GM12878 (cell line): ENCODE measurements around the gene SYCN. TPM values are rescaled to one million over a fixed set of nuclear protein-coding genes. Genes with fewer than 3 reads are reported as not detected.
"Not testable (repeated sequence)": the region's sequence is repeated elsewhere in the genome, so short reads cannot be mapped to it uniquely, and the experiment has no call there.

Experiments used
- ATAC-seq: fragments of 200-7000 bp; cut with Tn5 transposase; 3 replicates; pipeline ENCODE4 v1.9.1; 2020; ENCODE audit warnings: mild to moderate bottlenecking, moderate library complexity
- BruUV-seq: library from RNA; stranded (reverse); fragments of 400-500 nt; replicated peaks from 2 replicates; lab custom pipeline; 2021; lab: Mats Ljungman, UMichigan
- CTCF ChIA-PET: fragments of 300-600 bp; sonication (Branson Sonifier 250); formaldehyde crosslinking; extraction: SDS; loops from one replicate; lab custom pipeline; 2021; ENCODE audit warnings: inconsistent platforms; lab: Yijun Ruan, JAX
- POLR2A ChIA-PET: fragments of 350-600 bp; formaldehyde crosslinking; extraction: SDS; loops from one replicate; lab custom pipeline; 2021; ENCODE audit warnings: inconsistent platforms; lab: Charles Lee
- RAD21 ChIA-PET: fragments of 300-600 bp; sonication (Branson Sonifier 250); formaldehyde crosslinking; loops from one replicate; lab custom pipeline; 2023; ENCODE audit warnings: antibody characterized with exemption; ENCODE audit not compliant: unreplicated experiment; lab: Charles Lee
- SMC1A ChIA-PET: fragments of 300-600 bp; sonication (Branson Sonifier 250); formaldehyde crosslinking; loops from one replicate; lab custom pipeline; 2023; ENCODE audit not compliant: unreplicated experiment, uncharacterized antibody; lab: Charles Lee
- DNase-seq: peaks from one replicate; pipeline ENCODE4 v3.0.0-alpha.2; 2011; ENCODE audit warnings: low read depth, low spot score
- FAIRE-seq: peaks from 3 replicates; lab custom pipeline; 2011; peaks lifted over from hg19 to GRCh38; lab: Jason Lieb, UNC
- H2AFZ ChIP-seq: 2 replicates; pipeline ENCODE4 v1.6.0; 2011; ENCODE audit warnings: low read depth, low read length, control low read depth; ENCODE audit not compliant: control insufficient read depth
- H3K27ac ChIP-seq: 2 replicates; pipeline ENCODE4 v1.5.1; 2011; ENCODE audit warnings: control low read depth; ENCODE audit not compliant: control insufficient read depth, insufficient read depth
- H3K27me3 ChIP-seq, 2 experiments: replicated peaks in 1 of 2; 2 replicates each; pipeline versions ENCODE4 v1.6.0 to v1.6.1; 2011; ENCODE audit warnings: low read length in 1 of 2; ENCODE audit not compliant: control insufficient read depth in 2 of 2, insufficient read depth in 2 of 2
- H3K36me3 ChIP-seq, 2 experiments: 2 replicates each; pipeline ENCODE4 v1.5.1; 2011; ENCODE audit warnings: low read length in 1 of 2; ENCODE audit not compliant: control insufficient read depth in 2 of 2, insufficient read depth in 2 of 2
- H3K4me1 ChIP-seq: 2 replicates; pipeline ENCODE4 v1.6.1; 2011; ENCODE audit warnings: mild to moderate bottlenecking, low read length, moderate library complexity, mixed read lengths; ENCODE audit not compliant: control insufficient read depth, insufficient read depth
- H3K4me2 ChIP-seq: 2 replicates; pipeline ENCODE4 v1.6.0; 2011; ENCODE audit warnings: control low read depth; ENCODE audit not compliant: control insufficient read depth, insufficient read depth
- H3K4me3 ChIP-seq: fragments of 200-600 bp; sonication (generic); 2 replicates; pipeline ENCODE4 v1.5.1; 2016
- H3K79me2 ChIP-seq: 2 replicates; pipeline ENCODE4 v1.6.0; 2011; ENCODE audit warnings: low read length; ENCODE audit not compliant: control insufficient read depth, insufficient read depth
- H3K9ac ChIP-seq: 2 replicates; pipeline ENCODE4 v1.8.0; 2011; ENCODE audit warnings: low read length, control low read depth, mixed read lengths; ENCODE audit not compliant: control insufficient read depth, insufficient read depth
- H3K9me3 ChIP-seq: replicated peaks from 3 replicates; pipeline ENCODE4 v1.5.1; 2011; ENCODE audit warnings: mild to moderate bottlenecking, low read length; ENCODE audit not compliant: control insufficient read depth, insufficient read depth
- H4K20me1 ChIP-seq: 2 replicates; pipeline ENCODE4 v1.6.0; 2011; ENCODE audit not compliant: control insufficient read depth, insufficient read depth
- CEBPB ChIP-seq, 2 experiments: fragments of 150-350 bp in 1 of 2; IDR thresholded peaks; 2 replicates each; pipeline ENCODE4 v1.6.1; 2012 to 2014; ENCODE audit warnings: low read depth in 2 of 2, low read length in 2 of 2, borderline replicate concordance in 1 of 2, inconsistent platforms in 1 of 2
- ELK1 ChIP-seq: IDR thresholded peaks from 2 replicates; pipeline ENCODE4 v1.6.1; 2012; ENCODE audit warnings: low read depth, low read length, improper control_type of control experiment
- GABPA ChIP-seq: IDR thresholded peaks from 2 replicates; pipeline ENCODE4 v1.6.1; 2014; ENCODE audit warnings: antibody characterized with exemption, low read depth, mild to moderate bottlenecking, inconsistent platforms
- HCFC1 ChIP-seq: fragments of 150-350 bp; IDR thresholded peaks from 2 replicates; pipeline ENCODE4 v1.6.1; 2014; ENCODE audit warnings: low read length
- POLR2AphosphoS2 ChIP-seq: IDR thresholded peaks from 2 replicates; pipeline ENCODE4 v1.6.1; 2011; ENCODE audit warnings: low read depth, mild to moderate bottlenecking, low read length, improper control_type of control experiment, moderate library complexity
- RB1 ChIP-seq: fragments of 450-650 bp; formaldehyde crosslinking; IDR thresholded peaks from 2 replicates; pipeline ENCODE4 v1.6.1; 2017; ENCODE audit warnings: mild to moderate bottlenecking, borderline replicate concordance
- RFX5 ChIP-seq: IDR thresholded peaks from 2 replicates; pipeline ENCODE4 v1.6.1; 2011; ENCODE audit warnings: low read depth, low read length, improper control_type of control experiment
- SIX5 ChIP-seq: IDR thresholded peaks from 2 replicates; pipeline ENCODE4 v1.6.1; 2011; ENCODE audit warnings: mild to moderate bottlenecking, low read depth, low read length, moderate library complexity; ENCODE audit not compliant: severe bottlenecking
- TCF12 ChIP-seq: IDR thresholded peaks from 2 replicates; pipeline ENCODE4 v1.6.1; 2011; ENCODE audit warnings: low read depth, mild to moderate bottlenecking, low read length
- ZNF217 ChIP-seq: fragments of 450-650 bp; IDR thresholded peaks from 2 replicates; pipeline ENCODE4 v1.6.1; 2017; ENCODE audit warnings: antibody characterized with exemption, mild to moderate bottlenecking
- WGBS: methylation state at CpG from one replicate; pipeline ENCODE4 v1.1.6; 2016; ENCODE audit warnings: low lambda C conversion rate; ENCODE audit not compliant: insufficient replicate concordance, insufficient coverage; ENCODE audit errors: missing lambda C conversion rate; 5-methylcytosine and 5-hydroxymethylcytosine counted together
- in situ Hi-C: fragments of 300-500 bp; cut with MboI; formaldehyde crosslinking; loops from 9 replicates; pipeline ENCODE4 v1.14.3; 2018; ENCODE audit warnings: mixed read lengths
- intact Hi-C: fragments of 100-400 bp; cut with micrococcal nuclease; formaldehyde crosslinking; loops from one replicate; pipeline ENCODE4 v1.14.2; 2022; ENCODE audit not compliant: unreplicated experiment
- polyA plus RNA-seq, 11 experiments: library from polyadenylated mRNA; depleted of rRNA in 4 of 11; unstranded in 6 of 11; stranded (reverse) in 5 of 11; fragments of >200 nt; fragmentation: Nextera tagmentation in 4 of 11; fragmentation: Illumina TruSeq in 1 of 11; extraction: Ambion mirVana in 4 of 11; extraction: Trizol in 1 of 11; gene quantifications; 1 replicate in 1 of 11; 2 replicates in 10 of 11; pipeline versions ENCODE4 v1.2.1 to v1.2.3, GENCODE V29; 2011 to 2016; ENCODE audit warnings: inconsistent platforms in 2 of 11, missing spikeins in 2 of 11, low read depth in 1 of 11
- total RNA-seq, 4 experiments: library from RNA; depleted of rRNA in 3 of 4; stranded (reverse); fragments of >200 nt in 3 of 4; fragmentation: Illumina TruSeq in 1 of 4; extraction: Trizol in 1 of 4; gene quantifications; 2 replicates each; pipeline versions ENCODE4 v1.2.1 to v1.2.3, GENCODE V29; 2013 to 2021
- TF ChIP-seq, protein P1 (sequence below): fragments of 150-350 bp; IDR thresholded peaks from 2 replicates; pipeline ENCODE4 v1.6.1; 2014; ENCODE audit warnings: mild to moderate bottlenecking, low read depth, low read length
- TF ChIP-seq, protein P2 (sequence below): fragments of 450-650 bp; IDR thresholded peaks from 2 replicates; pipeline ENCODE4 v1.6.1; 2016; ENCODE audit warnings: mild to moderate bottlenecking

Gene SYCN
- total and polyA plus RNA-seq, 10 of the 15 experiments (the other 5 are each of a cell fraction or from before 2014, with no cell fraction given): 0.54 TPM; not detected in 9

GRCh38 chr19:39217094-39217493 lies 13.0 kb upstream of the SYCN start:
- H3K27ac ChIP-seq: no peak overlapping the region
- BruUV-seq: no TSS peak
- ChIA-PET POLR2A (interaction anchor here (0.6 to 1.5 kb wide), 2 partner anchors 14 to 117 kb away, joined by 3 read pairs; no protein-coding TSS in a partner anchor), CTCF (interaction anchor here (0.6 kb wide), 1 partner anchor 110 kb away, joined by 3 read pairs; no protein-coding TSS in a partner anchor)
- no peak for TF ChIP-seq RFX5
- TF ChIP-seq ELK1: no peak
- TF ChIP-seq POLR2AphosphoS2: no peak
- TF ChIP-seq ZNF217: no peak
- TF ChIP-seq TCF12: no peak
- TF ChIP-seq HCFC1: no peak
- TF ChIP-seq, protein P1, sequence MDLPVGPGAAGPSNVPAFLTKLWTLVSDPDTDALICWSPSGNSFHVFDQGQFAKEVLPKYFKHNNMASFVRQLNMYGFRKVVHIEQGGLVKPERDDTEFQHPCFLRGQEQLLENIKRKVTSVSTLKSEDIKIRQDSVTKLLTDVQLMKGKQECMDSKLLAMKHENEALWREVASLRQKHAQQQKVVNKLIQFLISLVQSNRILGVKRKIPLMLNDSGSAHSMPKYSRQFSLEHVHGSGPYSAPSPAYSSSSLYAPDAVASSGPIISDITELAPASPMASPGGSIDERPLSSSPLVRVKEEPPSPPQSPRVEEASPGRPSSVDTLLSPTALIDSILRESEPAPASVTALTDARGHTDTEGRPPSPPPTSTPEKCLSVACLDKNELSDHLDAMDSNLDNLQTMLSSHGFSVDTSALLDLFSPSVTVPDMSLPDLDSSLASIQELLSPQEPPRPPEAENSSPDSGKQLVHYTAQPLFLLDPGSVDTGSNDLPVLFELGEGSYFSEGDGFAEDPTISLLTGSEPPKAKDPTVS: no peak
- no peak for TF ChIP-seq GABPA
- no peak for TF ChIP-seq SIX5
- TF ChIP-seq CEBPB (IDR thresholded peaks at IDR 0.05; ENCODE audit: borderline replicate concordance in 1 of 2, low read depth in 2 of 2, low read length in 2 of 2): no peak
- no peak for TF ChIP-seq RB1
- TF ChIP-seq, protein P2, sequence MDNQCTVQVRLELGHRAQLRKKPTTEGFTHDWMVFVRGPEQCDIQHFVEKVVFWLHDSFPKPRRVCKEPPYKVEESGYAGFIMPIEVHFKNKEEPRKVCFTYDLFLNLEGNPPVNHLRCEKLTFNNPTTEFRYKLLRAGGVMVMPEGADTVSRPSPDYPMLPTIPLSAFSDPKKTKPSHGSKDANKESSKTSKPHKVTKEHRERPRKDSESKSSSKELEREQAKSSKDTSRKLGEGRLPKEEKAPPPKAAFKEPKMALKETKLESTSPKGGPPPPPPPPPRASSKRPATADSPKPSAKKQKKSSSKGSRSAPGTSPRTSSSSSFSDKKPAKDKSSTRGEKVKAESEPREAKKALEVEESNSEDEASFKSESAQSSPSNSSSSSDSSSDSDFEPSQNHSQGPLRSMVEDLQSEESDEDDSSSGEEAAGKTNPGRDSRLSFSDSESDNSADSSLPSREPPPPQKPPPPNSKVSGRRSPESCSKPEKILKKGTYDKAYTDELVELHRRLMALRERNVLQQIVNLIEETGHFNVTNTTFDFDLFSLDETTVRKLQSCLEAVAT: no peak
- TF ChIP-seq, all 136 proteins: peak for 0
- intact Hi-C loops: no loop called here
- no peak overlapping the region for H3K4me3 ChIP-seq
- DNase-seq (no peak), FAIRE-seq (no peak), ATAC-seq (no peak)
- H3K4me2 ChIP-seq: no peak overlapping the region
- ChIA-PET RAD21 (no interaction called here), SMC1A (interaction anchor here (1.0 kb wide), 1 partner anchor 71 kb away, joined by 3 read pairs; no protein-coding TSS in a partner anchor)
- in situ Hi-C loops: no loop called here
- no peaks in the 10 kb centered on the region for H3K4me1 ChIP-seq
- no peaks in the 10 kb centered on the region for H3K79me2 ChIP-seq
- H3K9ac ChIP-seq: no peak overlapping the region
- peaks cover 0 to 3% of the 10 kb centered on the region in 2 experiments; a peak in 2 of 4 replicates for H3K27me3 ChIP-seq
- WGBS: 78% methylated on average over 5 of the region's 5 CpGs
- no peak overlapping the region for H2AFZ ChIP-seq
- H4K20me1 ChIP-seq: no peaks in the 10 kb centered on the region
- H3K9me3 ChIP-seq: no peaks in the 10 kb centered on the region; the same call in 2 of the 3 replicates
- no peaks in the 10 kb centered on the region for H3K36me3 ChIP-seq

GRCh38 chr19:39215323-39215722 lies 11.3 kb upstream of the SYCN start:
- H2AFZ ChIP-seq, DNase-seq, H4K20me1 ChIP-seq, in situ Hi-C loops, H3K4me1 ChIP-seq, H3K9ac ChIP-seq, FAIRE-seq, H3K27ac ChIP-seq, H3K9me3 ChIP-seq, H3K27me3 ChIP-seq, H3K4me3 ChIP-seq, ATAC-seq, intact Hi-C loops, H3K36me3 ChIP-seq, RAD21 ChIA-PET, H3K4me2 ChIP-seq, BruUV-seq, H3K79me2 ChIP-seq: not testable (repeated sequence)
- ChIA-PET POLR2A (interaction anchor here (1.5 kb wide), 1 partner anchor 15 kb away, joined by 3 read pairs; no protein-coding TSS in a partner anchor), SMC1A (interaction anchor here (1.3 kb wide), 1 partner anchor 113 kb away, joined by 4 read pairs; no protein-coding TSS in a partner anchor), CTCF (interaction anchor here (4.0 kb wide), 1 partner anchor 112 kb away, joined by 28 read pairs; no protein-coding TSS in a partner anchor)
- WGBS: 43% methylated on average over 3 of the region's 3 CpGs
